HG03354 (cell line): ENCODE measurements around the gene SSC5D.
"Not testable (repeated sequence)": the region's sequence is repeated elsewhere in the genome, so short reads cannot be mapped to it uniquely, and the experiment has no call there.

Source experiments
- ATAC-seq: cut with Tn5 transposase; IDR thresholded peaks from one replicate; pipeline ENCODE4 v1.9.1; 2021; ENCODE audit warnings: mild to moderate bottlenecking; ENCODE audit not compliant: unreplicated experiment, poor library complexity, severe bottlenecking

Gene SSC5D

DNA sequence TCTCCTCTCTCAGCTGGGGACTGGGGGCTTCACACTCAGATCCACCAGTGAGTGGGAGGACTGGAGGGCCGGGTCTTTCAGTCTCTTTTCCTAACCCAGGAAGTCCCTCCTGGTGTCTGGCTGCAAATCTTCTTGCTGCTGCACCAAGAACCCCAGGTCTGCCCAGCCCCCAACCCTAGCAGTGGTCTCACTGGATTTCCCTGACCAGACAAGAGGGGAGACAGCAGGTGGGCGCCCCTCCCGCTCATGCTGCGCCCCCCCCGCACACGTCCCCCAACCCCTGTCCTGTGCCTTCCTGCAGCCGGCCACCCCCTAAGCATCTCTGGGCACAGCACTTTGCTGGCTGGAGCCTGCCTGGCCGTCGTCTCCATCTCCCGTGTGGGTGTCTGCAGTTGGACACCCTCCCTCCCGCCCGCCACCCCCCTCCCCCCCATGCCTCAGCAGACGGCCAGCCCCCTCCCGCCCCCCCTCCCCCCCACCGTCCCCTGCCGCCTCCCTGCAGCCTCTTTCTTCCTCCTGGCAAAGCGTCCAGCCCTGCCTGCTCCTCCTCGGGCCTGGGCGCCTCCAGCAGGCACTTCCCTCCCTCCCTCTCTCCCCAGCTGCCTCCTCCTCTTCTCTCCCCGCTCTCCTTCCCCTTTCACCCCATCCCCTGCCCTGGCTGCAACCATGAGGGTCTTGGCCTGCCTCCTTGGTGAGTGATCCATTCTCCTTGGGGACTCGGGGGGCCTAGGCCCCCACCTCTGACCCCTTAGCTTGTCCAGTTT lies at the start of gene SSC5D:
TSS of gene SSC5D (plus strand) at position 513 of the 764 bp plus-strand sequence. CDS start at position 667, 154 bp downstream.
- no peak for ATAC-seq

GRCh38 chr19:55439052-55439451 lies 49.2 kb upstream of the SSC5D start:
- no peak for ATAC-seq

DNA sequence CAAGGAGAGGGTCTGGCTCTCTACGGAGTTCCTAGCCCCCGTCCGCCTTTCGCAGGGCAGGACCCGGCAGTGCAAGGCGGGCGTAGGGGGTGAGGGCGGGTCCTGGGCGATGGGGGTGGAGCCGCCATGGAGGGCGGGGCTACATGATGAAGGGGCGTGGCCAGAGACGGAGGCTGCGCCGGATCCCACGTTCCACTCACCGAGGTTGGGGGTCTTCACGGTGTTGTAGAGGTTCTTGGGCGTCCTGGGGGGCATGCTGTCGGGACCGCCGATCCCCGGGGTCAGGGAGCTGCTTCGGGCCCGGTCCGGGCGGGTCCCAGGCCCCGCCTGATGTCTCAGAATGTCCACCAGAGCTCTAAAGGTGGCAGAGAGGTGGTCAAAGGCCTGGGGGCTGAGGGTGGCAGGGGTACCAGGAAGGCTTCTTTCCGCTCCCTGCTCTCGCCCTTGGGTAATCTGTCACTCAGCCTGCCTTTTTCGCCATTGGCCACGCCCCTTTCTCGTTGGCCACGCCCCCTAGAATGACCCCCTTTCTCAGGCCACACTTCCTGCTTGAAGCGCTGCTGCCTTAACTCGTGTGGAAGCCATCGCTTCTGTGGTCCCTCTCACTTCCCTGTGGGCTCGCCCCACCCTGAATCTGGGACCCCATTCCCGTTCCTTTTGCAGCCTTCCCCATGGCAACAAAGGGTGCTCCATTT lies 47.7 kb upstream of the SSC5D start:
- no peak for ATAC-seq

GRCh38 chr19:55441319-55441691 lies 46.9 kb upstream of the SSC5D start:
- ATAC-seq, result no peak

DNA sequence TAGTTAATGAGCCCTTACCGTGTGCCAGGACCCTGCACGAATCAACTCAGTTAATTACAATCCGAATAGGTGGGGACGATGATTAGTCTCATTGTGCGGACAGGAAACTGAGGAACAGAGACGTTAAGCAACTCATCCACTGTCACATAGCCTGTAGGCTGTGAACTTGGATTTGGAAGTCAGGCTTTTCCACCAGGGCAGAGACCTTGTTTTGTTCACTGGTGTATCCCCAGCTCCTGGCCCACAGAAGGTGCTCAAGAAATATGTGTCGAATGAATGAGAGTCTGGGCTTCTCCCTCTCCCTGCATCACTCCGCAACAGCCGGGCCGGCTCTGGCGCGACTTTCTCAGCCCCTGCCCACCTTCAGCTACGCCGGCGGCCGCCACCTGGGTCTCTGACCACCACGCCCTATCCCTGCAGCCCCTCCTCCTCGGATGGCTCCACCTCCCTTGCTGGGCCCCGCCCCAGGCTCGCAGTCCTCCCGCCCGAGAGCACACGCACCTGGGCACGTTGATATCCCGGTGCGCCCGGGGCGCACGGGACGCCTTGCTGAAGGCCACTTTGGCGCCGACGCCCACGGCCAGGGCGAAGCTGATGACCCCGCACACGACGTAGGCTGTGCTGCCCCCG lies 46.4 kb upstream of the SSC5D start:
- no peak for ATAC-seq

DNA sequence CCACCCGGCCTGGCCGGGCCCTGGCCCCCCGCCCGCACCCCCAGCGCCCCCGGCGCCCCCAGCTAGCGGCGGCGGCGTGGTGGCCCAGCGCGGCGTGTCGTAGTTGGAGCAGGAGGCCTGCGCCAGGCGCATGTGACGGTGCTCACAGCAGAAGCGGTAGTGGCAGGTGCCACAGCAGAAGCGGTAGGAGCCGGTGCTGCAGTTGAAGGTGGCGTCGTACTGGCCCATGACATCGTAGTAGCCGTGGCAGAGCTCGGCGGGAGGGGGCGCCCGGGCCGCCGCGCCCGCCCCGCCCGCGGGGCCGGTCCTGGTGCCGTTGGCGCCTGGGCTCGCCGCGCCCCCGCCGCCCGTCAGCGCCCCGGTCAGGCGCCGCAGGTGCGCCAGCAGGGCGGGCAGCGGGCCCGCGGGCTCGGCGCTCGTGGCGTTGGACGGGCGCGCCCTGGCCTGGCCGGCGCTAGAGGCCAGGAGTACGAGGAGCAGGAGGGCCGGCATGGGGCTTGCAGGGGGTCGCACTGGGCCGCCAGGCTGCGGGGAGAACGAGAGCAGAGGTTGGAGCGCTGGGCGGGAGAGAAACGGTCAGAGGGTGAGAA lies 45.8 kb upstream of the SSC5D start:
- ATAC-seq, result no peak

GRCh38 chr19:55443045-55443823 lies 45.0 kb upstream of the SSC5D start, which contains the start of gene SHISA7:
Gene SHISA7 (minus strand): TSS chr19:55443300. CDS start chr19:55442863, 437 bp downstream.
- ATAC-seq, result no peak

GRCh38 chr19:55443824-55444480 lies 44.3 kb upstream of the SSC5D start:
- ATAC-seq, result no peak

- no peak for ATAC-seq
Measured at GRCh38 chr19:55444646-55445045, 43.6 kb upstream of the SSC5D start.

DNA sequence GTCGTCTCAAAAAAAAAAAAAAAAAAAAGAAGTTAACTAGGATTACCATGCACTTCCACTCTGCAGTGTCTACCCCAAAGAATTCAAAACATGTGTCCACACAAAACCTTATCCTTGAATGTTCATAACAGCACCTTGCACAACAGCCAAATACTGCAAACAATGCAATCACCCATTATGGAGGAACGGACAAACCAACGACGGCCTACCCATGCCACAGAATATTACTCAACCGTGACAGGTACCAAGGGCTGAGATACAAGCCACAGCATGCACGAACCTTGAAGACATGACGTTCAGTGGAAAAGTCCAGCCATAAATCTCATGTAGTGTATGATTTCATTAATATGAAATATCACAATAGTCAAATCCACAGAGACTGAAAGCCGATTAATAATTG lies 42.2 kb upstream of the SSC5D start:
- ATAC-seq, result no peak

- no peak for ATAC-seq
Measured at GRCh38 chr19:55447421-55448174, 40.6 kb upstream of the SSC5D start.

DNA sequence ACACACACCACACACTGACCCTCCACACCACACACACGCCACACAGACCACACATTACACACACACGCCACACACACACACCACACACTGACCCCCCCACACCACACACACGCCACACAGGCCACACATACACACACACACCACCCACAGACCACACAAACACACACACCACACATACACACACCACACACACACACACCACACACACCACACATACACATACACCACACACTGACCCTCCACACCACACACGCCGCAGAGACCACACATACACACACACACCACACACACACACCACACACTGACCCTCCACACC lies 40.1 kb upstream of the SSC5D start:
- not testable (repeated sequence) for ATAC-seq

GRCh38 chr19:55449469-55449868 lies 38.8 kb upstream of the SSC5D start:
- no peak for ATAC-seq

- no peak for ATAC-seq
Measured at GRCh38 chr19:55451163-55451964, 36.9 kb upstream of the SSC5D start.

- no peak for ATAC-seq
Measured at GRCh38 chr19:55451965-55452748, 36.1 kb upstream of the SSC5D start.

GRCh38 chr19:55452749-55453346 lies 35.4 kb upstream of the SSC5D start:
- no peak for ATAC-seq
